Smooth muscle cell (in vitro differentiated cells): ENCODE measurements around the gene GOLGA5. TPM values are rescaled to one million over a fixed set of nuclear protein-coding genes. Genes with fewer than 3 reads are reported as not detected.

ENCODE experiments used
- DNase-seq: peaks from one replicate; lab custom pipeline; 2025; ENCODE audit not compliant: unreplicated experiment; lab: John Stamatoyannopoulos, UW
- H2AFZ ChIP-seq: fragments of 200-600 bp; sonication (generic); 2 replicates; pipeline ENCODE4 v1.6.0; 2016; ENCODE audit warnings: antibody characterized with exemption, low read depth, mild to moderate bottlenecking
- H3F3A ChIP-seq: fragments of 200-600 bp; sonication (generic); 2 replicates; pipeline ENCODE4 v1.6.0; 2017; ENCODE audit warnings: antibody characterized with exemption, low read depth
- H3K27ac ChIP-seq: fragments of 200-600 bp; sonication (generic); 2 replicates; pipeline ENCODE4 v1.5.1; 2016; ENCODE audit warnings: low read depth, mild to moderate bottlenecking
- H3K27me3 ChIP-seq: fragments of 200-600 bp; sonication (generic); 2 replicates; pipeline ENCODE4 v1.6.1; 2016; ENCODE audit warnings: low read depth, mild to moderate bottlenecking
- H3K36me3 ChIP-seq: fragments of 200-600 bp; sonication (generic); 2 replicates; pipeline ENCODE4 v1.5.1; 2016; ENCODE audit warnings: low read depth
- H3K4me1 ChIP-seq: fragments of 200-600 bp; sonication (generic); 2 replicates; pipeline ENCODE4 v1.5.1; 2016; ENCODE audit warnings: low read depth
- H3K4me2 ChIP-seq: fragments of 200-600 bp; sonication (generic); 2 replicates; pipeline ENCODE4 v1.6.0; 2016; ENCODE audit warnings: mild to moderate bottlenecking
- H3K4me3 ChIP-seq: fragments of 200-600 bp; sonication (generic); 2 replicates; pipeline ENCODE4 v1.5.1; 2016; ENCODE audit warnings: mild to moderate bottlenecking
- H3K79me2 ChIP-seq: fragments of 200-600 bp; sonication (generic); 2 replicates; pipeline ENCODE4 v1.6.0; 2016; ENCODE audit warnings: low read depth, mild to moderate bottlenecking
- H3K9ac ChIP-seq: fragments of 200-600 bp; sonication (generic); 2 replicates; pipeline ENCODE4 v1.6.0; 2016; ENCODE audit warnings: low read depth
- H3K9me3 ChIP-seq: fragments of 200-600 bp; sonication (generic); replicated peaks from 2 replicates; pipeline ENCODE4 v1.5.1; 2016; ENCODE audit warnings: low read depth
- H4K20me1 ChIP-seq: fragments of 200-600 bp; sonication (generic); 2 replicates; pipeline ENCODE4 v1.6.0; 2016; ENCODE audit warnings: low read depth
- WGBS: methylation state at CpG from one replicate; pipeline ENCODE4 v1.1.7; 2016; ENCODE audit warnings: low lambda C conversion rate; 5-methylcytosine and 5-hydroxymethylcytosine counted together
- polyA plus RNA-seq: library from polyadenylated mRNA; unstranded; fragments of >200 nt; fragmentation: Nextera tagmentation; extraction: Ambion mirVana; gene quantifications from 2 replicates; pipeline ENCODE4 v1.2.1, GENCODE V29; 2016
- total RNA-seq: library from RNA; depleted of rRNA; stranded (reverse); fragments of >200 nt; gene quantifications from 2 replicates; pipeline ENCODE4 v1.2.3, GENCODE V29; 2014
- TF ChIP-seq, protein P1 (sequence below): fragments of 200-600 bp; sonication (generic); IDR thresholded peaks from 2 replicates; pipeline ENCODE4 v1.5.1; 2017; ENCODE audit warnings: borderline replicate concordance, mild to moderate bottlenecking, antibody characterized with exemption; ENCODE audit not compliant: insufficient read depth, poor library complexity, severe bottlenecking

The GOLGA5 gene
- total and polyA plus RNA-seq, 2 experiments from 2014 or later, result 67.0 to 70.3 TPM

DNA sequence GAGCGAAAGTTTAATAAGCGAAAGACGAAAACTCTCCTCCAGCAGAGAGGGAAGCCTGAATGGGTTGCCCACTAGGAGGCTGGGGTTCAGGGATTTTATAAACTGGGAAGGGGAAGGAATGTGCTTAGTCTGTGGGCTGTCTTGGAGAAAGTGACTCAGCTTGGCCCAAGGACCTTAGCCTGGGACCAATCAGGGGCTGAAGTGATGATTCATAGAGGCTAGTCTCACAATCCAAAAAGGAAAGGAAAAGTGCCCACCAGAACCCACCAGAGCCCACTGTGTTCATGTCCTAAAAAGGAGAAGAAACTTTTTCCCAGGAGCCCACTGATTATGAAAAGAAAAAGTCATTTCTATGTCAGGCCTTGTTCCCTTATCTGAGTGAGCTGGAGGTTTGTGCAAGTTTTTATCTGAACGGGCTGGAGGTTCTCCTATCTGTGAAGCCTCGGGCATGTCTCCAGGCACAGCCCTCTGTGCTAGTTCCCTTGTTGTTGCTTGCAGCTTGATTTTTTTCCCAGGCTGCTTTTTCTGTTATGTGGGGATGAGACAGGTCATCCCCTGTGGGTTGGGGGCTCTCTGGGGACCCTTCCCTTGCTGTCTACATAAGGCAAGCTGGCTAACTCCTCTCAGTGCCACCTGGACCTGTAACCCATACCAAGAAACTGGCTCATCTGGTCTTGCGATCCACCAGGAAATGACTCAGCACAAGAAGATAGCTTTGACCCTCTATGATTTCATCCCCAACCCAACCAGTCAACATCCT, 8.3 kb upstream of the GOLGA5 start:
- peak; percentile 21 for DNase-seq
- no peaks in the 10 kb centered on the region for H3K79me2 ChIP-seq
- peak overlapping the region; percentile 95 for H3K27ac ChIP-seq
- peaks cover 10% of the 10 kb centered on the region for H3F3A ChIP-seq
- no peaks in the 10 kb centered on the region for H4K20me1 ChIP-seq
- WGBS, result 41% methylated on average over 6 of the region's 6 CpGs
- H3K4me2 ChIP-seq, result peak overlapping the region; percentile 67
- no peaks in the 10 kb centered on the region for H3K36me3 ChIP-seq
- H3K4me3 ChIP-seq, result peak overlapping the region; percentile 14
- H3K27me3 ChIP-seq, result no peaks in the 10 kb centered on the region
- no peaks in the 10 kb centered on the region for H3K4me1 ChIP-seq
- H3K9ac ChIP-seq, result peak overlapping the region; percentile 83
- TF ChIP-seq, protein P1, sequence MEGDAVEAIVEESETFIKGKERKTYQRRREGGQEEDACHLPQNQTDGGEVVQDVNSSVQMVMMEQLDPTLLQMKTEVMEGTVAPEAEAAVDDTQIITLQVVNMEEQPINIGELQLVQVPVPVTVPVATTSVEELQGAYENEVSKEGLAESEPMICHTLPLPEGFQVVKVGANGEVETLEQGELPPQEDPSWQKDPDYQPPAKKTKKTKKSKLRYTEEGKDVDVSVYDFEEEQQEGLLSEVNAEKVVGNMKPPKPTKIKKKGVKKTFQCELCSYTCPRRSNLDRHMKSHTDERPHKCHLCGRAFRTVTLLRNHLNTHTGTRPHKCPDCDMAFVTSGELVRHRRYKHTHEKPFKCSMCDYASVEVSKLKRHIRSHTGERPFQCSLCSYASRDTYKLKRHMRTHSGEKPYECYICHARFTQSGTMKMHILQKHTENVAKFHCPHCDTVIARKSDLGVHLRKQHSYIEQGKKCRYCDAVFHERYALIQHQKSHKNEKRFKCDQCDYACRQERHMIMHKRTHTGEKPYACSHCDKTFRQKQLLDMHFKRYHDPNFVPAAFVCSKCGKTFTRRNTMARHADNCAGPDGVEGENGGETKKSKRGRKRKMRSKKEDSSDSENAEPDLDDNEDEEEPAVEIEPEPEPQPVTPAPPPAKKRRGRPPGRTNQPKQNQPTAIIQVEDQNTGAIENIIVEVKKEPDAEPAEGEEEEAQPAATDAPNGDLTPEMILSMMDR, result peak; percentile 32
- H3K9me3 ChIP-seq, result peaks cover 4% of the 10 kb centered on the region
- H2AFZ ChIP-seq, result peak overlapping the region; percentile 63

DNA sequence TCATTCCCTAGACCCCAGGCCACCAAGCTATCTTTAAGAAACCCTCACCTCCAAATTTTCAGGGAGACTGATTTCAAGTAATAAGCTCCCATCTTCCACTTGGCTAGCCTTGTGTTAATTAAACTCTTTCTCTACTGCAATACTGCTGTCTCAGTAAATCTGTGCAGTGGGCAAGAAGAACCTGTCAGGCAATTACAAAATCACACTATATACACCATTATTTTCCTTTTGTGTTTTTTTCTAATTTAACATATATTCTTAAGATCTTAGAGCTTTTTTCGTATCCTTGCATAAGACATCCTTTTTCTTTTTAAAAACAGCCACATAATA, 7.7 kb upstream of the GOLGA5 start:
- no peaks in the 10 kb centered on the region for H3K79me2 ChIP-seq
- H3K9ac ChIP-seq, result peak overlapping the region; percentile 27
- H3K27me3 ChIP-seq, result no peaks in the 10 kb centered on the region
- TF ChIP-seq, protein P1, result no peak
- H3K27ac ChIP-seq, result peak overlapping the region; percentile 95
- WGBS, result 92% methylated on average over 1 of the region's 1 CpG
- DNase-seq, result no peak
- H3K4me3 ChIP-seq, result no peak overlapping the region
- no peaks in the 10 kb centered on the region for H4K20me1 ChIP-seq
- no peak overlapping the region for H2AFZ ChIP-seq
- peaks cover 4% of the 10 kb centered on the region for H3K9me3 ChIP-seq
- H3K4me1 ChIP-seq, result no peaks in the 10 kb centered on the region
- peak overlapping the region; percentile 67 for H3K4me2 ChIP-seq
- H3K36me3 ChIP-seq, result no peaks in the 10 kb centered on the region
- peaks cover 10% of the 10 kb centered on the region for H3F3A ChIP-seq

DNA sequence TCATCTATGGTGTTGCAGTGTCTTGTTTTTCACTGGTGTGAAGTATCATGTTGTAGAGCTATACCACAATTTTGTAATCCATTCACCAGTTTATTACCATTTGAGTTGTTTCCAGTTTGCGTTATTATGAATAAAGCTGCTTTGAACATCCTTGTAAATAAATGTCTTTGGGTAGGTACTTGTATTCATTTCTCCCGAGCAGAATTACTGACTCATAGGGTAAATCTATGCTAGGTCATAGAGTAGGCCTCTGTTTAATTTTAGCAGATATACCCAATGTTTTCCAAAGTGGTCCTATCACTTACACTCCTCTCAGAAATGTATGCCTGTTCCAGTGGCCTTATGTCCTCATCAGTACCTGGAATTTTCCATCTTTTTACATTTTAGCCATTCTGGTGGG, 6.6 kb upstream of the GOLGA5 start:
- no peak overlapping the region for H3K4me3 ChIP-seq
- TF ChIP-seq, protein P1, result no peak
- H3K27ac ChIP-seq, result no peak overlapping the region
- no peaks in the 10 kb centered on the region for H3K79me2 ChIP-seq
- no peak for DNase-seq
- no peak overlapping the region for H3K4me2 ChIP-seq
- H3K9me3 ChIP-seq, result peaks cover 4% of the 10 kb centered on the region
- H3F3A ChIP-seq, result peaks cover 10% of the 10 kb centered on the region
- H3K27me3 ChIP-seq, result no peaks in the 10 kb centered on the region
- no peak overlapping the region for H2AFZ ChIP-seq
- WGBS, result 90% methylated on average over 2 of the region's 2 CpGs
- H3K9ac ChIP-seq, result no peak overlapping the region
- H3K4me1 ChIP-seq, result no peaks in the 10 kb centered on the region
- no peaks in the 10 kb centered on the region for H3K36me3 ChIP-seq
- H4K20me1 ChIP-seq, result no peaks in the 10 kb centered on the region

- Histone ChIP-seq H3K79me2 (peaks cover 2% of the 10 kb centered on the region), H3K27me3 (no peaks in the 10 kb centered on the region), H2AFZ (no peak overlapping the region), H3K4me2 (no peak overlapping the region), H3K4me1 (peaks cover 5% of the 10 kb centered on the region), H4K20me1 (no peaks in the 10 kb centered on the region), H3K27ac (no peak overlapping the region), H3K9ac (no peak overlapping the region), H3K4me3 (no peak overlapping the region), H3K9me3 (peaks cover 4% of the 10 kb centered on the region), H3F3A (peaks cover 16% of the 10 kb centered on the region), H3K36me3 (no peaks in the 10 kb centered on the region)
- DNase-seq, result no peak
- TF ChIP-seq, protein P1, result no peak
Observed at GRCh38 chr14:92789457-92790089, 4.5 kb upstream of the GOLGA5 start.
